Head of caudate nucleus (tissue), 42 donors: ENCODE measurements around the gene CCDC6.
"Not testable (repeated sequence)": the region's sequence is repeated elsewhere in the genome, so short reads cannot be mapped to it uniquely, and the experiment has no call there.

ENCODE experiments used
- DNase-seq, 42 donors: peaks; one replicate each; pipeline versions ENCODE4 v3.0.0 to v3.0.0-alpha.2; 2020 to 2021; ENCODE audit warnings: mixed read lengths in 7 of 42
- intact Hi-C: fragments of 100-400 bp; cut with DNase I; formaldehyde crosslinking; loops from one replicate; pipeline ENCODE4 v1.15.0; 2022

CCDC6 gene

DNA sequence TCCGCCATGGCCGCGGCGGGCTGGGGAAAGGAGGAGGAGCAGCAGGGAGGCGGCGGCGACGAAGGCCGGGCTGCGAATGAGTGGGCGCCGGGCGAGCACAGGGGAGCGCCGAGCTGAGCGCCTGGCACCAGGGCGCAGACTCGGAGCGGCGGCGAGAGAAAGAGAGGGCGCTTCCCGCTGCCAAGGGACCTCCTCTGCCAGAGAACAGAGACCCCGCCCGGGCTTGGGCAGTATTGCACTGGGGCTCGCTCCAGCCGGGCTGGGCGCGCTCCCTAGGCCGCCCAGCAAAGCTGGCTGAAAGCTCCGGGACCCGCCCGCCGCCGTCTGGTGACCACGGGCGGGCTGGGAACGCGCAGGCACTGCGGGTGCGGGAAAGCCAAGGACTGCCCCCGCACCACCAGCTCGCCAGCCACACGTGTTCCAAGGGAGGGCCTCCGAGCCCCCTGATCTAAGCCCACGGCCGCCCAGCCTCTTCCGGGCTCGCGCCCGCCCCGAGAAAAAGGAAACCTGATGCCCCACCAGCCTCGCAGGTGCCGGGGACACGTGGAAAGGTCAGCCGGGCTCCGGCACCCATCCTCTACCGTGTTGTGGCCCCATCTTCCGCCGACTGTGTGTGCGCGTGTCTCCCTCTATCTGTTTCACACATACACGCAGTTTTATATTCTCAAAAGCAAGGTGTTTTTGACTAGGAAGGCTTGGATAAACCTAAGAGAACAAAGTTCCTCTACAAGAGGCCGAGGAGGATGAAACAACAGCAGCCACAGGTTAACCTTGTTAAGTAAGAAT is at the start of gene CCDC6:
TSS of gene CCDC6 (minus strand) at position 140 of the 786 bp plus-strand sequence. CDS start at position 8, 132 bp downstream.
- intact Hi-C loops: loop anchor here (5.0 kb wide), 1 partner anchor 279 kb away; no protein-coding TSS in a partner anchor
- DNase-seq: peak; percentile 84 to 97 (median 94)

DNA sequence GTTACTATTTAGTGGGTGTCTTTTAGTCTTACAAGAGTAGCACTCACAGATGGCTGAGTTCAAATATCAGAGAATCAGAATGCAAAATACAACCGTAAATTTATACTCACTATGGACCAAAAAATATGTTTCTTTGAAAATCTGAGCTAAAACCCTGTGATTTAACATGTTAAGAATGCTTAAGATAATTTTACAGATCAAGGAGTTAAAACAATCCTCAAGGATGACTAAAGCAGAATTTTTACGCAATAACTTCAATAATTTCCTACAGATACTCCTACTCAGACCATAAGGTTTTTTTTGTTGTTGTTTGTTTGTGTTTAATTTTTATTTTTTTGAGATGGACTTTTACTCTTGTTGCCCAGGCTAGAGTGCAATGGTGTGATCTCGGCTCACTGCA is 47.9 kb upstream of the CCDC6 start:
- intact Hi-C loops: no loop called here
- DNase-seq: no peak

DNA sequence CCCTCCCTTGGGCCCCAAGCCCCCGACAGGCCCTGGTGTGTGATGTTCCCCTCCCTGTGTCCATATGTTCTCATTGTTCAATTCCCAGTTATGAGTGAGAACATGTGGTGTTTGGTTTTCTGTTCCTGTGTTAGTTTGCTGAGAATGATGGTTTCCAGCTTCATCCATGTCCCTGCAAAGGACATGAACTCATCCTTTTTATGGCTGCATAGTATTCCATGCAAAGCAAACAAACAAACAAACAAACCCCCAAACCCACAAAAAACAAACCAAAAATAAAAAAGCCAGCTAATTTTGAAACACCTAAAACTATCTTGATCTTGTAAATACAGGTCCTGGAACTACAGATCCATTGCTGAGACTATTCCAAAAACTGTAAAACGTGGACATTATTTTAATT is 47.4 kb upstream of the CCDC6 start:
- intact Hi-C loops, DNase-seq: not testable (repeated sequence)

DNA sequence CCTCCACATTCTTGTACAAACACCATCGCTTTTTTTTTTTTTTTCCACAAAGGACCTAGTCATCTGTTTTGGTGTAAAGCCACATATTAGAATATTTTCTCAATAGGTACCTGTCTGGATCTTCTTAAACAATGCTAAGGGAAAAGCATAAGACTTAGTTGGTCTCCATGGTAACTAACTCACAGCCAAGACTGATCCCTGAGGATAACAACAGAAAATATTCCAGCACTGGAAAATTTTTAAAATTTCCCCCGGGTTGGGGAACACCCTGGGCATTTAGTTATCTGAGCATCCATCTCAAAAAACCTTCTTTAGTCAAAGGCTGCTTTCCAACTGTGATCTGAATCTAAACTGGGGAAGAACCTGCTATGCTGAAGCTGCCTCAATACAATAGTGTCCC is 43.7 kb upstream of the CCDC6 start:
- DNase-seq: peak in 1 of 42 donors; percentile 6
- intact Hi-C loops: no loop called here

DNA sequence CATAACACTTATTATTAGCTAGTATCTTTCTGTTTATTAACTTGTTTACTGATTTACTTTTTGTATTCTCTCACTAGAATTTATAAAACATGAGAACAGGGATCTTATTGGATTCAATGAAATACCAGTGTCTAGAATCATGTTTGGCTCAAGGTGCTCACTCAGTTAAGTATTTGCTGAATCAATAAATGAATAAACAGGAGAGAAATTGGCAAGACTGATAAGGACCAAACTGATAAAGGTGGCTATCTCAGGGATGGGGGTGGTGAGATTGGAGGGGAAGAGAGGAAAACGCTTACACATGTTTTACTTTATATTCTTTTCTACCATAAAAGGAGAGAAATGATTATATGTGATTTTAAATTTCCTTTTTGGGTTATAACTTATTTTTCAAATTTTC is 43.3 kb upstream of the CCDC6 start:
- intact Hi-C loops: no loop called here
- no peak for DNase-seq

DNA sequence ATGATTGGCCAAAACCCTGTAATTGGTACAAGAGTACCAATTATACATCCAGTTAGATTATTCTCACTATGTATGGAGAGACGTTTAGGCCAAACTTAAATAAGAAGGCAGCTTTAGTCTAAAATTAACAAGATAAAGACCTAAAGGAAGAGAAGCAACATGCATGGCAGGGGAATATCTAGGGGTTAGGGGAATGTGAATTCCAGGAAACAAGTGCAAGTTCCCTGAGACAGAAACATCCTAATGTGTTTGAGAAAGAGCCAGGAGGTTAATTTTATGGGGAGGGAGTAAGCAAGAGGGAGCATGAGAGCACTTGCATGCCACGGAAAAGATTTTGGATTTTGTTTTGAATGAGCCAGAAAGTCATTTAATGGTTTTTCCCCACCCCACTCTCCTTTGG is 39.6 kb upstream of the CCDC6 start:
- no peak for DNase-seq
- intact Hi-C loops: no loop called here

DNA sequence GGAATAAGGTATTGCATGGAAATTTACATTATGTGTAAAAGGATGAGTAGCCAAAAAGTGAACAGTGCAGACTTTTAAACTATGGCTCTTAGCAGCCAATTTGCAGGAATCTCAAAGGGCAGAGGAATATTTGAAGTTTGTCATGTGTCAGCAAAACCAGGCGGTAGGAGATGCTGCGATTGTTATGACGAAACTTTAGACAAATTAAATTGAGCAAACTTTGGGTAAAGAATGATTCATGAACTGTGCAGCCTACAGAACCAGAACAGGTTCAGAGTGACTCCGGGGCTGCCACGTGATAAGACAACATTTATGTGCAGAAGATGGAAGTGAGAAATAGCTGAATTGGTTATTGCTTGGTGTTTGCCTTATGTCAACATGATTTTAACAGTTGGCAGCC is 39.2 kb upstream of the CCDC6 start:
- peak in 4 of 42 donors; percentile 4 to 12 (median 8) for DNase-seq
- intact Hi-C loops: no loop called here

DNA sequence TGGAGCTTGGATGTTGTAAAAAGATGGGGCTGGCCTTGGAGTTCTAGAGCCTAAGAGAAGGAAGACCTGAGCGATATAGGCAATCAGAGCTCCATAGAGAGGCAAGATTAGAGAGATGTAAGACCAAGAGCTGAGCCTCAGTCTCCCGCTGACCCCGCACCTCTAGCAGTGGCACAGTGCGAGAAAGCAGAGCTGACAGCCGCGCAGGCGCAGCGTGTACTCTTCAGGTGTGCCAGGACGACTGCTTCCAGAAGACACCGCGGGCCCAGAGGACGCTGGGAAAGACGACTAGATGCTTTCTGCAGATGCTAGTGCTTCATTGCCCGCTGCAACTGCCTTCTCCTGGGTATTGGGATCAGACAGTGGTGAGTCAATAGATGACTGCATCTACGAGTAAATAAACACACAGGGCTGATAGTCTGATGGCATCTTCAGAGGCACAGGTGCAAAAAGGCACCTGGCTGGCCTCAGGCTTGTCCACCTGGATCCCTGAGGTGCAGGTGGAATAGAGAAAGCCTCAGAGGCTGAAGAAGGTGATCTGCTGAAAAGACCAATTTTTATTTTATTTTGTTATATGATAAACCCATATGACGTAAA is 38.1 kb upstream of the CCDC6 start:
- DNase-seq: no peak
- intact Hi-C loops: no loop called here

DNA sequence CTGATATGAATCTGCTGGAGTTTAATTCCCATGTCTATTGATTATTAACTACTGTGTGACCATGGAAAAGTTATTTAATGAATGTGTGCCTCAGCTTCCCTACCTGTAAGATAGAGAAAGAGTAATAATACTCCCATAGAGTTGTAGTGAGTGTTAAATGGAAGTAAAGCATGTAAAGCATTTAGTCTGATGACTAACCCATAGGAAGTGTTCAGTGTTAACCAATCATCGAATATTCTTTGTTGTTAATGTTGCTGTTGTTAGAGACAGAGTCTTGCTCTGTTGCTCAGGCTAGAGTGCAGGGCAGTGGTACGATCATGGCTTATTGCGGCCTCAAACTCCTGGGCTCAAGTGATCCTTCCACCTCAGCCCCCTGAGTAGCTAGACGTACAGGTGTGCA is 36.2 kb upstream of the CCDC6 start:
- intact Hi-C loops: no loop called here

DNA sequence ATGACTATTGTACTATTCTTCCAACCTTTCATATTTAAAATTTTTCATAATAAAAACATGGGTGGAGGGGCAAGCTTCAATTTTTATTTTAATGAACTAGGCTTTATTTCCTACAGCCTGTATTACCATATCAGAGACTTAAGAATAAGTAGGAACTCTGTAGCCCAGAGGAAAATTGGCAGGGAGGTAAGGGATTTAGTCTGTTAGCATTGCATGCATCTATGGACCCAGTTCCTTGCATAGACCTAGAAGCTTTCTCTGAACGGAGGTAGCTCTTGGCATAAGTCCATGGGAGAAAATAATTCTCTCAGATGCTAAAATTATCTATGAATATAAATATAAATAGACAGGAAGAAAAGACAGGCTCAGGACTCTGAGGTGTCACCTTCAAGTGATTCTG is 31.4 kb upstream of the CCDC6 start:
- no peak for DNase-seq
- intact Hi-C loops: no loop called here

More for the DNA sequence above, 36.2 kb upstream of the CCDC6 start:
- no peak for DNase-seq

DNA sequence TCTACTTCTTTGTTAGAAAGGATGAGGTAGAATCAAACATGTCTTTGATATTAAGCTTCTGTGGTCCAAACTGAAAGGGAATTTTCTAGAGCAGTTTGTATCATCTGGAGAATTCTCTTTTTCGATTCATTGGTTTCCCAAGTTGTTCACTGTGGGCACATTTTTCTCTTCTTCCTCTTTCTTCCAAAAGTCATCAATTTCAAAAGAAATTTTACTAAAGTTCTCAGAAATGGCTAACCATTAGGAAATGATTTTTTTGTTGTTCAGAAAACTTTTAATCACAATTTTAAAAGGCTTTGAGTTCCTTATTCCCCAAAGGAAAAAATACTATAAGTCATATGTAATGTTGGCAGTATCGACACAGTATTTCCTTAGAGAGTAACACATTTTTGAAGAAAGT is 28.3 kb upstream of the CCDC6 start:
- intact Hi-C loops: no loop called here

DNA sequence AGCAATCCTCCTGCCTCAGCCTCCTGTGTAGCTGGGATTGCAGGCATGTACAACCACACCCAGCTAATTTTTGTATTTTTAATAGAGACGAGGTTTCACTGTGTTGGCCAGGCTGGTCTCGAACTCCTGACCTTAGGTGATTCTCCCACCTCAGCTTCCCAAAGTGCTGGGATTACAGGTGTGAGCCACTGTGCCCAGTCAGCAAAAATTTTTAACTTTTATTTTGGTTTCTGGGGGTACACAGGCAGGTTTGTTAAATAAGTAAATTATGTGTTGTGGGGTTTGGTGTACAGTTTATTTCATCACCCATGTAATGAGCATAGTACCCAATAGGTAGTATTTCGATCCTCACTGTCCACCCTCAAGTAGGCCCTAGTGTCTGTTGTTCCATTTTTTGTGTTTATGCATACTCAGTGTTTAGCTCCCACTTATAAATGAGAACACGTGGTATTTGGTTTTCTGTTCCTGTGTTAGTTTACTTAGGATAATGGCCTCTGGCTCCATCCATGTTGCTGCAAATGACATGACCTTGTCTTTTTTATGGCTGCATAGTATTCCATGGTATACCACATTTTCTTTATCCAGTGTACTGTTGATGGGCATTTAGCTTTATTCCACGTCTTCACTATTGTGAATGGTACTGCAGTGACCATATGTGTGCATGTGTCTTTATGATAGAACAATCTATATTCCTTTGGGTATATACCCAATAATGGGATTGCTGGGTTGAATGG is 24.6 kb upstream of the CCDC6 start:
- intact Hi-C loops, DNase-seq: not testable (repeated sequence)

More for the DNA sequence above, 28.3 kb upstream of the CCDC6 start:
- no peak for DNase-seq

DNA sequence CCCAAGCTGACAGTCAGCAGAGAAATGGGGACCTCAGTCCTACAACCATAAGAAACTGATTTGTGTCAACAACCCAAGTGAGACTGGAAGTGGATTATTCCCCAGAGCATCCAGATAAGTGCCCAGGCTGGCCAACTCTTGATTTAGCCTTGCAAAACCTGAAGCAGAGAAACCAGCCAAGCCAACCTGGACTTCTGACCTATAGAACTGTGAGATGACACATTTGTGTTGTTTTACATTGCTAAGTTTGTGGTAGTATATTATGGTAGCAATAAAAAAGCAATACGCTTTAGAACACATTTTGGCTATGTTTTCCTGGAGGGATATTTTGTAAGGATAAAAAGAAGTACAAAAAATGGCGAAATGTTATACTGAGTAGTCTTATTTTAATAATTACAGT is 19.7 kb upstream of the CCDC6 start:
- intact Hi-C loops: no loop called here
- DNase-seq: no peak

DNA sequence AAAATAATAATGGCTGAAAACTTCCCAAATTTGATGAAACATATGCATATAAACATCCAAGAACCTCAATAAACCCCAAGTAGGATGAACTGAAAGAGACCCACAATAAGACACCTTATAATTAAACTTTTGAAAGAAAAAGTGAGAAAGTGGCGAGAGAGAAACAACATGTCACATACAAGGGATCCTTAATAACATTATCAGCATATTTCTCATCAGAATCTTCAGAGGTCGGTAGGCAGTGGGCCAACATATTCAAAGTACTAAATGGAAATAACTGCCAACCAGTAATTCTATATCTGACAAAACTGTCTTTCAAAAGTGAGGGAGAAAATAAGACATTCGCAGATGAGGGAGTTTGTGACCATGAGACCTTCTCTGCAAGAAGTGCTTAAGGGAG is 16.6 kb upstream of the CCDC6 start:
- intact Hi-C loops: no loop called here
- DNase-seq: no peak

DNA sequence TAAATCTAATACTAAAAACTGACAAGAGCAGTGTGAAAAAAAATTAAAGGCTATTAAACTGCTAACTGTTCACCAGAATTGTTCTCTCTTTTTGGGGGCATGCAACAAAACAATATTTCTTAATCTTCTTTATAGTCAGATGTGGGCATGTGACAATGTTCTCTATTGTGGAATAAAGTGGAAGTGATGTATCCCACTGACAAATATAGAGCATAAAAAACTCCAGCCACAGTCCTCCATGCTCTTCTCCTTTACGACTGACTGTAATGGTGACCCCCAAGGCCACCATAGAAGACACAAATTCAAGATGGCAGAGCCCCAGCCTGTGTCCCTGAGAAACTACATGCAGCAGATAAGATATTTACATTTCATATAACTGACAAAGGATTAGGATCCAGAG is 11.6 kb upstream of the CCDC6 start:
- DNase-seq: no peak
- intact Hi-C loops: no loop called here

DNA sequence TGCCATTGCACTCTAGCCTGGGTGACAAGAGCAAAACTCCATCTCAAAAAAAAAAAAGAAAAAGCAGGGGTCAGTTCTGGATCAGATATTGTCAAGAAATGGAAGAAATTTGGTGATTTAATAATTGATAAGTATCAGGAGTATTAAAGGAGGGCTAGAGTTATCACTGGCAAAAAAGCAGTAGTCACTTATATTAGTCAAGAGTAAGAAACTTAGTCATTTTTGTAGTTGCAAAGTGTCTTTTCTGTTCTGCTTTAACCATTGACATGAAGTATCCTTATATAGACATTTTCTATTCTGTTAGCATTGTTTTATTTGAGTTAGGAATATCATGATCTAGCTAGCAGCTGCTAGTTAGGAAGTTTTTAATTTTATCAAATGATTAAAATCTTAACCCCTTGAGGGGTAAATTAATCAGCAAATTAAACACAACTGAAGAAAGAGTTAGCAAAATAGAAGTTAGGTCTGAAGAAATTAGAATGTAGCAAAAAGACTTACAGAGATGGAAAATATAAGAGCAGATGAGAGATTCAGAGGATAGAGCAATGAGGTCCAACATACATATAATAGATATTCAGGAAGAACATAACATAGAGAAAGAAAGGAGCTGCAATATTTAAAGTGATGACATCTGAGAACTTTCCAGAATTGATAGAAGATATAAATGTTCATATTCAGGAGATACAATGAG is 7.3 kb upstream of the CCDC6 start:
- no peak for DNase-seq
- intact Hi-C loops: no loop called here

DNA sequence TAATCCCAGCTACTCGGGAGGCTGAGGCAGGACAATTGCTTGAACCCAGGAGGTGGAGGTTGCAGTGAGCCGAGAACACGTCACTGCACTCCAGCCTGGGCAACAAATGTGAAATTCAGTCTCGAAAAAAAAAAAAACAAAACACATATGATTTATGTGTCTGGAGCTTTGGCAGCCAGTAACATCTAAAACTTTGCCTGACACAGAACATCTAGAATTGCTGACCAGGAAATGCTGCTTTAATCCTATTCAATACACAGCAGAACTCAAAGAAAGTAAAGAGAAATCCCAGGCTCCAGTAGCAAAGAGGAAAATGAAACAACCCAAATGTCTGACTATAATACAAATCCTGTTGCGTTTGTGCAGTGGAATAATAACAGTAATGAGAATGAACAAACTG is 4.5 kb upstream of the CCDC6 start:
- no peak for DNase-seq
- intact Hi-C loops: no loop called here

DNA sequence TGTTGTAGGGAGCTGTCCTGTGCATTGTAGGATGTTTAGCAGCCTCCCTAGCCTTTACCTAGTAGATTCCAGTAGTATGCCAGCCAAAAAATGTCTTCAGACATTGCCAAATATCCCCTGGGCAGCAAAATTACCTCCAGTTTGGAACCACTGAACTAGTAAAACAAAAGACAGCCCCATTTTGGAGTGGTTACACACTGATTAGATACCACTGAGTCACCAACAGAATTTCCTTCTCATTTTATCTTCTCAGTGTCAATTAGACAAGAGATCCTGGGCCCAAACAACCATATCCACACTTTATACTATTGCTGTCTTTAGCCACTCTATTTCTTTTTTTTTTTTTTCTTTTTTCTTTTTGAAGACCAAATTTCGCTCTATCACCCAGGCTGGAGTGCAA is 3.5 kb upstream of the CCDC6 start:
- intact Hi-C loops: loop anchor here (5.0 kb wide), 1 partner anchor 283 kb away; no protein-coding TSS in a partner anchor
- DNase-seq: no peak

DNA sequence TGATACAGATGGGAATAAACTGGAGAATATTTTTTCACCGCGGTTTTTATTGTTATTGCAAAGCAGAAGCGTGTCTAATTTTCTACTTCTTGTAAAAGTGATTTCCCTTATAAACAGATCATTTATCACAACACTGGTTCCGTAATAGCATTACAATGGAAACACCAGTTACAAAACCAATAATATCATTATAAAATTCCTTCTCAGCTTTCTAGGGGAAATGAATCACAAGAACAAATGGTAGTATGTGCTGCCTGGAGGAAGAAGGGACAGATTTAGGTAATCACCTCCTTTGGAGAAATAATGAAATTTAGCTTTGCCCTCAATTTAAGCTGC is 2.4 kb upstream of the CCDC6 start:
- intact Hi-C loops: loop anchor here (5.0 kb wide), 1 partner anchor 281 kb away; no protein-coding TSS in a partner anchor
- DNase-seq: no peak
